Endothelial cell (in vitro differentiated cells): ENCODE results near the gene POLD2. TPM values are rescaled to one million over a fixed set of nuclear protein-coding genes. Genes with fewer than 3 reads are reported as not detected.

ENCODE experiments used
- DNase-seq: peaks from one replicate; pipeline ENCODE4 v3.0.0; 2021; ENCODE audit warnings: low spot score
- H3K27ac Mint-ChIP-seq: one replicate; pipeline ENCODE4 v1.8.0; 2021; ENCODE audit warnings: mixed read lengths, inconsistent platforms; ENCODE audit not compliant: unreplicated experiment
- H3K27me3 Mint-ChIP-seq: one replicate; pipeline ENCODE4 v1.8.0; 2021; ENCODE audit warnings: mild to moderate bottlenecking, moderate library complexity, mixed read lengths, inconsistent platforms; ENCODE audit not compliant: unreplicated experiment
- H3K36me3 Mint-ChIP-seq: one replicate; pipeline ENCODE4 v1.8.0; 2021; ENCODE audit warnings: mild to moderate bottlenecking, low read depth, mixed read lengths, inconsistent platforms; ENCODE audit not compliant: unreplicated experiment
- H3K4me1 Mint-ChIP-seq: one replicate; pipeline ENCODE4 v1.8.0; 2021; ENCODE audit warnings: mild to moderate bottlenecking, mixed read lengths, inconsistent platforms; ENCODE audit not compliant: unreplicated experiment
- H3K4me3 Mint-ChIP-seq: one replicate; pipeline ENCODE4 v1.8.0; 2021; ENCODE audit warnings: mild to moderate bottlenecking, mixed read lengths, inconsistent platforms; ENCODE audit not compliant: unreplicated experiment
- H3K9me3 Mint-ChIP-seq: one replicate; pipeline ENCODE4 v1.8.0; 2021; ENCODE audit warnings: mixed read lengths, inconsistent platforms; ENCODE audit not compliant: unreplicated experiment
- total RNA-seq: library from RNA; stranded (reverse); fragmentation: NEBNext Ultra II Directional; extraction: Animal tissue kit (Norgen Biotek cat#: 25700); gene quantifications from one replicate; pipeline ENCODE4 v1.2.1, GENCODE V29; 2021; ENCODE audit not compliant: unreplicated experiment
- TF ChIP-seq, protein P1 (sequence below): fragments of 200-600 bp; sonication (generic); IDR thresholded peaks from one replicate; pipeline ENCODE4 v1.5.0; 2021; ENCODE audit warnings: antibody characterized with exemption; ENCODE audit not compliant: unreplicated experiment

POLD2 gene
- total RNA-seq, 1 donor from 2014 or later: 39.9 TPM

DNA sequence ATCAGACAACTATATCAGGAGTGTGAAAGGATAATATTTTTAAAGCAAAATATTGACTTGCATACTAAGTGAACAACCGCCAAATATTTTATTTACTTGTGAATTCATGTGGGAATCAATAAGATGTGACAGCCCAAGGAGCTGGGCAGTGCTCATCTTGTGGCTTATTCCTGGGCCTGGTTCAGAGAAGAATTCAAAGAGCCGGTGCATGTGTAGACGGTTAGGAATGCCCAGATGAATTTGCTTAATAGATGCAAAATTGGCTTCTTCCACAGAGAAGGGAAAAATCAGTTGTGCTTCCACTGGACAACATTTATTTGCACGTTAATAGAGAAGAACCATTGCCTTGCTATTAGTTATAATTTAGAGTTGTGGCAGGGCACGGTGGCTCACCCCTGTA, 13.4 kb upstream of the POLD2 start:
- H3K27me3 Mint-ChIP-seq: peaks cover 1% of the 10 kb centered on the region
- H3K9me3 Mint-ChIP-seq: no peaks in the 10 kb centered on the region
- no peak for DNase-seq
- H3K4me1 Mint-ChIP-seq: peaks cover 2% of the 10 kb centered on the region
- H3K27ac Mint-ChIP-seq: no peak overlapping the region
- no peaks in the 10 kb centered on the region for H3K36me3 Mint-ChIP-seq
- TF ChIP-seq, protein P1, sequence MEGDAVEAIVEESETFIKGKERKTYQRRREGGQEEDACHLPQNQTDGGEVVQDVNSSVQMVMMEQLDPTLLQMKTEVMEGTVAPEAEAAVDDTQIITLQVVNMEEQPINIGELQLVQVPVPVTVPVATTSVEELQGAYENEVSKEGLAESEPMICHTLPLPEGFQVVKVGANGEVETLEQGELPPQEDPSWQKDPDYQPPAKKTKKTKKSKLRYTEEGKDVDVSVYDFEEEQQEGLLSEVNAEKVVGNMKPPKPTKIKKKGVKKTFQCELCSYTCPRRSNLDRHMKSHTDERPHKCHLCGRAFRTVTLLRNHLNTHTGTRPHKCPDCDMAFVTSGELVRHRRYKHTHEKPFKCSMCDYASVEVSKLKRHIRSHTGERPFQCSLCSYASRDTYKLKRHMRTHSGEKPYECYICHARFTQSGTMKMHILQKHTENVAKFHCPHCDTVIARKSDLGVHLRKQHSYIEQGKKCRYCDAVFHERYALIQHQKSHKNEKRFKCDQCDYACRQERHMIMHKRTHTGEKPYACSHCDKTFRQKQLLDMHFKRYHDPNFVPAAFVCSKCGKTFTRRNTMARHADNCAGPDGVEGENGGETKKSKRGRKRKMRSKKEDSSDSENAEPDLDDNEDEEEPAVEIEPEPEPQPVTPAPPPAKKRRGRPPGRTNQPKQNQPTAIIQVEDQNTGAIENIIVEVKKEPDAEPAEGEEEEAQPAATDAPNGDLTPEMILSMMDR: no peak
- H3K4me3 Mint-ChIP-seq: no peak overlapping the region

DNA sequence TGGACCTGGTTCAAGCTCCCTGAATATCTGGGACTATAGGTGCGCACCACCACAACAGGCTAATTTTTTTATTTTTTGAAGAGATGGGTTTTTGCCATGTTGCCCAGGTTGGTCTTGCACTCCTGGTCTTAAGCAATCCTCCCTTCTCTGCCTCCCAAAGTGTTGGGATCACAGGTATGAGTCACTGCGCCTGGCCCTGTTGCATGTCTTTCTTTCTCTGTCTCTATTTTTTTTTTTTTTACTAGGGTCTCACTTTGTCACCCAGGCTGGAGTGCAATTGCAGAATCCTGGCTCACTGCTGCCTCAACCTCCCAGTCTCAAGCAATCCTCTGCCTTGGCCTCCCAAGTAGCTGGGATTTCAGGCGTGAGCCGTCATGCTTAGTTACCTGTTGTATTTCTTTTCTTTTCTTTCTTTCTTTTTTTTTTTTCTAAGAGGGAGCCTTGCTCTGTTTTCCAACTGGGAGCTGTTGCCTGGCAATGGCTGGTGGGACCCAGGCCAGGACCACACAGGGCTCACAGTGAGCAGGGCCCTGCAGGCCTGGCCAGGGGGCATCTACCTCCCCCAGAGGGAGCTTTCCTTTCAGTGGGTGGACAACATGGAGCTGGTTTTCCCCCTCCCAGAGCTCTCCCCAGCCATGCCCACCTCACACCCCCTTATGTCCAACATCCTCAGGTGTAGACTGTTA, 11.7 kb upstream of the POLD2 start:
- Mint-ChIP-seq H3K4me3 (no peak overlapping the region), H3K27ac (no peak overlapping the region), H3K4me1 (peaks cover 2% of the 10 kb centered on the region), H3K9me3 (no peaks in the 10 kb centered on the region), H3K27me3 (peaks cover 1% of the 10 kb centered on the region), H3K36me3 (no peaks in the 10 kb centered on the region)
- TF ChIP-seq, protein P1: no peak
- no peak for DNase-seq

DNA sequence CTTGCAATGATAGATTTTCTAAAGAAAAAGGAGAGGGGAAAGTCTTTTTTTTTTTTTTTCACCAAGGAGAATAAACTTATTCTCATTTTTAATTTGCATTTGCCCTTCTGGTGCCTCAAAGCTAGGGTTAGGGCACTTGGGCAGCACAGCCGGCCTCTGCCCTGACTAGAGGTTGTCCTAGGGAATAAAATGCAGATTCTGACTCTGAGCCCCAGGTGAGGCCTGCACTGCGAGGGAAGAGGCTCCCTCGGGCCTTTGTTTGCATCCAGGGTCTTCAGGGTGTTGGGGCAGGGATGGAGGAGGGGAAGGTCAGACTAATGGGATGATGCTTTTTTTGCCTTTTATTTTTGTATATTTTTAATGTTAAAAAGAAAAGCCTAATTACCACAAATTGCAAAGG, 9.9 kb upstream of the POLD2 start:
- Mint-ChIP-seq H3K36me3 (no peaks in the 10 kb centered on the region), H3K9me3 (no peaks in the 10 kb centered on the region), H3K4me3 (no peak overlapping the region), H3K27ac (no peak overlapping the region), H3K4me1 (peaks cover 12% of the 10 kb centered on the region), H3K27me3 (peaks cover 2% of the 10 kb centered on the region)
- no peak for DNase-seq
- TF ChIP-seq, protein P1: no peak

DNA sequence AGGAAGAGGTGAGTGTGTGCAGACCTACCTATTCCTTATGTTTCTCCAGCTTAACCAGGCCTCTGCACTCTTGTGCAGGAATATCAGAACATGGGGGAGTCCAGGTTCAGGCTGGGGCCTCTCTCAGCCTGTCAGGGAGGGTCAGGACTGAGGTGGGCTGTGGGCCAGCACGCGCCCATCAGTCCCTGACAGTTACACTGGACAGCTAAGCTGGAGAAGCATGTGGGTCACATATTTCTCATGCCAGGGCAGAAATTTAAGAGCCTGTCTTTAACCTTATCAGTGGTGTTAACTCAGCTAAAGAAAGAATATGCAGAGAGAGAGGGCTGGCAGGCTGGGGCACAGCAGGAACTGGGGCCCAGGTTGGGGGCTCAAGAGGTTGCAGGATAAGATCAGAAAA, 8.7 kb upstream of the POLD2 start:
- H3K27ac Mint-ChIP-seq: no peak overlapping the region
- peaks cover 2% of the 10 kb centered on the region for H3K27me3 Mint-ChIP-seq
- H3K4me3 Mint-ChIP-seq: no peak overlapping the region
- TF ChIP-seq, protein P1: no peak
- peaks cover 12% of the 10 kb centered on the region for H3K4me1 Mint-ChIP-seq
- peaks cover 8% of the 10 kb centered on the region for H3K36me3 Mint-ChIP-seq
- no peaks in the 10 kb centered on the region for H3K9me3 Mint-ChIP-seq
- no peak for DNase-seq

DNA sequence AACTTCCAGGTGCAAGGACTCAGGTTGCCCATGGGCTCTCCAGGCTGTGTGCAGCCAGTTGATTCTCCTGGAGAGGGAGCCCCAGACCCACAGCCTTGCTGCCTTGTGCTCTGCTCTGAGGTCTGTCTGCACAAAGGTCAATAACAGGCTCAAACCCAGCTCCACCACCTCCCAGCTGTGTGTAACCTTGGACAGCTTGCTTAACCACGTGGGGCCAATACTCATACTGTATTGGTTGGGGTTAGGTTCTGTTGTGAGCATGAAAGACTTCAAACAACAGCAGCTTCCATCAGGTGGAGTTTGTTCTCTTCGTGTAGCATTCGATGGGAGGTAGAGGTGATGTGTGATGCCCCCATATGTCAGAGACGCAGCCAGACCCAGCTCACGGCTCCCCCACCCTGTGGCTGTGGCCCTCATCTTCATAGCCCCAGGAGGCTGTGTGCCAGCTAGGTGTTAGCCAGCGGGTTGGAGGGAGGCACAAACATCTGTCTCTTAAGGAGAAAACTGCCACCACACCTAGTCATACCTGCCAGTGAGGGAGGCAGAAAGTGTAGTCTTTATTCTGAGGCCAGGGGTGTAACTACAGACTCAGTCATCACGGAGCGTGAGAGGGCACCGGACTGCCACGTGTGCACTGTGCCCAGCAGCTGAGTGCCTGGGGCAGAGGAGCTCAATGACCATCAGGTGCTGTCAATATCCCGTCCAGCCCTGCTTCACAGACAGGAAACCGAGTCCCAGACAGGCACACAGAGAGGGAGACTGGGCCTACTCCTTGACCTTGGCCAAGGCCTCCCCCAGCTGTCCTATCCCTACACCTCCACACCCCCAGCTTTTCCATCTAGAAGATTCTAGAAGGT, 8.1 kb upstream of the POLD2 start:
- Mint-ChIP-seq H3K4me3 (no peak overlapping the region), H3K9me3 (peaks cover 4% of the 10 kb centered on the region), H3K4me1 (peaks cover 12% of the 10 kb centered on the region), H3K36me3 (peaks cover 8% of the 10 kb centered on the region), H3K27ac (no peak overlapping the region), H3K27me3 (peaks cover 2% of the 10 kb centered on the region)
- TF ChIP-seq, protein P1: no peak
- DNase-seq: no peak
